ENCODE results near the gene BCAN.
"Not testable (repeated sequence)": the region's sequence is repeated elsewhere in the genome, so short reads cannot be mapped to it uniquely, and the experiment has no call there.

BCAN gene

GRCh38 chr1:156641761-156642264 lies at the start of gene BCAN:
BCAN (plus strand) TSS chr1:156642117; CDS start chr1:156646055, 3,938 bp downstream.
- no peak for DNase-seq (ENCODE audit: low read depth in 1 of 2, low spot score in 1 of 2)

GRCh38 chr1:156592158-156592909 lies 49.6 kb upstream of the BCAN start:
- no peak for DNase-seq (ENCODE audit: low read depth in 1 of 2, low spot score in 1 of 2)

GRCh38 chr1:156592910-156593660 lies 48.8 kb upstream of the BCAN start:
- DNase-seq (ENCODE audit: low read depth in 1 of 2, low spot score in 1 of 2) = no peak

GRCh38 chr1:156593661-156593989 lies 48.3 kb upstream of the BCAN start:
- no peak for DNase-seq (ENCODE audit: low read depth in 1 of 2, low spot score in 1 of 2)

- DNase-seq (ENCODE audit: low read depth in 1 of 2, low spot score in 1 of 2) = no peak
Observed at GRCh38 chr1:156594190-156594589, 47.7 kb upstream of the BCAN start.

GRCh38 chr1:156595016-156595415 lies 46.9 kb upstream of the BCAN start:
- DNase-seq (ENCODE audit: low read depth in 1 of 2, low spot score in 1 of 2) = no peak

- DNase-seq (ENCODE audit: low read depth in 1 of 2, low spot score in 1 of 2) = no peak
Observed at GRCh38 chr1:156596426-156596825, 45.5 kb upstream of the BCAN start.

- DNase-seq (ENCODE audit: low read depth in 1 of 2, low spot score in 1 of 2) = no peak
Observed at GRCh38 chr1:156598125-156598524, 43.8 kb upstream of the BCAN start.

- DNase-seq (ENCODE audit: low read depth in 1 of 2, low spot score in 1 of 2) = no peak
Observed at GRCh38 chr1:156598731-156599432, 43.0 kb upstream of the BCAN start.

- no peak for DNase-seq (ENCODE audit: low read depth in 1 of 2, low spot score in 1 of 2)
Observed at GRCh38 chr1:156599811-156600210, 42.1 kb upstream of the BCAN start.

- DNase-seq (ENCODE audit: low read depth in 1 of 2, low spot score in 1 of 2) = no peak
Observed at GRCh38 chr1:156600733-156601121, 41.2 kb upstream of the BCAN start.

- DNase-seq (ENCODE audit: low read depth in 1 of 2, low spot score in 1 of 2) = peak; percentile 65 to 78
Observed at GRCh38 chr1:156601122-156601830, 40.6 kb upstream of the BCAN start, which contains the start of gene GPATCH4. GPATCH4 (minus strand) TSS chr1:156601479.

- DNase-seq (ENCODE audit: low read depth in 1 of 2, low spot score in 1 of 2) = no peak
Observed at GRCh38 chr1:156601892-156602291, 40.0 kb upstream of the BCAN start.

GRCh38 chr1:156602557-156602993 lies 39.3 kb upstream of the BCAN start:
- DNase-seq (ENCODE audit: low read depth in 1 of 2, low spot score in 1 of 2) = no peak

GRCh38 chr1:156607344-156607743 lies 34.6 kb upstream of the BCAN start:
- not testable (repeated sequence) for DNase-seq (ENCODE audit: low read depth in 1 of 2, low spot score in 1 of 2)

- peak in 1 of 2 donors; percentile 59 for DNase-seq (ENCODE audit: low read depth in 1 of 2, low spot score in 1 of 2)
Observed at GRCh38 chr1:156608036-156608674, 33.8 kb upstream of the BCAN start.

GRCh38 chr1:156608981-156609380 lies 32.9 kb upstream of the BCAN start:
- no peak for DNase-seq (ENCODE audit: low read depth in 1 of 2, low spot score in 1 of 2)

GRCh38 chr1:156610072-156610471 lies 31.8 kb upstream of the BCAN start:
- DNase-seq (ENCODE audit: low read depth in 1 of 2, low spot score in 1 of 2) = not testable (repeated sequence)

- DNase-seq (ENCODE audit: low read depth in 1 of 2, low spot score in 1 of 2) = no peak
Observed at GRCh38 chr1:156612666-156613065, 29.3 kb upstream of the BCAN start.

- no peak for DNase-seq (ENCODE audit: low read depth in 1 of 2, low spot score in 1 of 2)
Observed at GRCh38 chr1:156615946-156616345, 26.0 kb upstream of the BCAN start.

GRCh38 chr1:156616463-156616862 lies 25.5 kb upstream of the BCAN start:
- DNase-seq (ENCODE audit: low read depth in 1 of 2, low spot score in 1 of 2) = no peak
